ENCODE measurements around the gene HOXC11. TPM values are rescaled to one million over a fixed set of nuclear protein-coding genes. Genes with fewer than 3 reads are reported as not detected.

The HOXC11 gene
- total RNA-seq, 3 donors from 2014 or later (not counting 1 experiment from before 2014, with no cell fraction given): not detected

DNA sequence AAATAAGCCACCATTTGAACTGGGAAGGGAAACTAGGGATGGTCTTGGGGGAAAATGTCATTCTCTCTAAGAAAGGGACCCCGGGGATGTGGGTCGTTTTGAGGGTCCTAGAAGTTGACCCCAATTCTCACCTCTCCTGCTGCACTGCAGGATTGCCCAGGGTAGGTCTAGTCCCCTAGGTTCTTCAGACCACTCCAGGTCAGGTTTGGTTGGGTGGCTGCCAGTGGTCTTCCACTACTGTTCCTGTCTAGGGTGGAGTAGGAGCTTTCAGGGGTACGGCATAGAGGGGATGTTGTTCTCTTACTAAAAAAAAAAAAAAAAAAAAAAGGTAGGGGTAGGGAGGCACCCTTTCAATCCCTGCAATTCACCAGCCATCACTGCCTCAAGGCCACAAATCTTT is 43.1 kb downstream of the HOXC11 start:
- Histone ChIP-seq H3K36me3 (ENCODE audit: control insufficient read depth, insufficient read depth, low read length) (no peaks in the 10 kb centered on the region), H3K4me3 (ENCODE audit: low read length) (no peak overlapping the region), H3K4me1 (ENCODE audit: control insufficient read depth, insufficient read depth, low read length) (peaks cover 33% of the 10 kb centered on the region), H3K27me3 (ENCODE audit: control insufficient read depth, insufficient read depth, low read length) (peaks cover 61% of the 10 kb centered on the region), H3K9me3 (ENCODE audit: control insufficient read depth, insufficient read depth, low read length) (no peaks in the 10 kb centered on the region), H3K27ac (ENCODE audit: low read length) (no peak overlapping the region)
- DNase-seq (no peak), ATAC-seq (no peak)
- Mint-ChIP-seq H3K27me3 (ENCODE audit: low read depth in 2 of 2) (peaks cover 45 to 55% of the 10 kb centered on the region in 2 donors), H3K36me3 (no peaks in the 10 kb centered on the region), H3K4me3 (peak overlapping the region; percentile 40), H3K27ac (no peak overlapping the region), H3K4me1 (peaks cover 20 to 44% of the 10 kb centered on the region in 2 donors), H3K9me3 (no peaks in the 10 kb centered on the region)
- TF ChIP-seq, protein P1, sequence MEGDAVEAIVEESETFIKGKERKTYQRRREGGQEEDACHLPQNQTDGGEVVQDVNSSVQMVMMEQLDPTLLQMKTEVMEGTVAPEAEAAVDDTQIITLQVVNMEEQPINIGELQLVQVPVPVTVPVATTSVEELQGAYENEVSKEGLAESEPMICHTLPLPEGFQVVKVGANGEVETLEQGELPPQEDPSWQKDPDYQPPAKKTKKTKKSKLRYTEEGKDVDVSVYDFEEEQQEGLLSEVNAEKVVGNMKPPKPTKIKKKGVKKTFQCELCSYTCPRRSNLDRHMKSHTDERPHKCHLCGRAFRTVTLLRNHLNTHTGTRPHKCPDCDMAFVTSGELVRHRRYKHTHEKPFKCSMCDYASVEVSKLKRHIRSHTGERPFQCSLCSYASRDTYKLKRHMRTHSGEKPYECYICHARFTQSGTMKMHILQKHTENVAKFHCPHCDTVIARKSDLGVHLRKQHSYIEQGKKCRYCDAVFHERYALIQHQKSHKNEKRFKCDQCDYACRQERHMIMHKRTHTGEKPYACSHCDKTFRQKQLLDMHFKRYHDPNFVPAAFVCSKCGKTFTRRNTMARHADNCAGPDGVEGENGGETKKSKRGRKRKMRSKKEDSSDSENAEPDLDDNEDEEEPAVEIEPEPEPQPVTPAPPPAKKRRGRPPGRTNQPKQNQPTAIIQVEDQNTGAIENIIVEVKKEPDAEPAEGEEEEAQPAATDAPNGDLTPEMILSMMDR (IDR thresholded peaks at IDR 0.05): no peak
- intact Hi-C loops (cut with micrococcal nuclease): loop anchor here (2.0 to 10.0 kb wide), 2 partner anchors 17 to 269 kb away; partner anchors contain the start of genes CBX5, HNRNPA1 and HOXC5
- 17% methylated on average over 2 of the region's 3 CpGs for WGBS (ENCODE audit: insufficient coverage)

DNA sequence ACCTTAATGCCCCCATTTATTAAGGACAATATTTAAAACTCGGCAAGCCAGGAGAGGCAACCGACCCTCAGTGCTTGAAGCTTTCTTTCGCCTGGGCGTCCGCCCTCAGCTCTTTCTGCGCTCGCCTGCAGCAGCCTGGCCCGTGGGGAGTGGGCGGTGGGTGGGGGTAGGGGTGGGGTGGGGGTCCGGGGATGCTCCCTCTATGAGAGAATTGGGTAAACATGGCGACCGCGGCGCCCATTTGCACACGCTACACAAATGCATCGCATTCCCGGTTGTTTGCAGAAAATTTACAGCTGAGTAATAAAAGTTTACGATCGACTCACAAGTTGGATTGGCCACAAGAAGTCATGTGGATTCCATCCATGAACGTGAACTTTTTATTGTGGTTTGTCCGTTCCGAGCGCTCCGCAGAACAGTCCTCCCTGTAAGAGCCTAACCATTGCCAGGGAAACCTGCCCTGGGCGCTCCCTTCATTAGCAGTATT is 43.6 kb downstream of the HOXC11 start:
- ATAC-seq (no peak), DNase-seq (no peak)
- Histone ChIP-seq H3K9me3 (ENCODE audit: control insufficient read depth, insufficient read depth, low read length) (no peaks in the 10 kb centered on the region), H3K27me3 (ENCODE audit: control insufficient read depth, insufficient read depth, low read length) (peaks cover 57% of the 10 kb centered on the region), H3K4me3 (ENCODE audit: low read length) (no peak overlapping the region), H3K27ac (ENCODE audit: low read length) (no peak overlapping the region), H3K4me1 (ENCODE audit: control insufficient read depth, insufficient read depth, low read length) (peaks cover 33% of the 10 kb centered on the region), H3K36me3 (ENCODE audit: control insufficient read depth, insufficient read depth, low read length) (no peaks in the 10 kb centered on the region)
- TF ChIP-seq, protein P1 (IDR thresholded peaks at IDR 0.05): no peak
- 7% methylated on average over 21 of the region's 25 CpGs for WGBS (ENCODE audit: insufficient coverage)
- no peaks in the 10 kb centered on the region for H3K9me3 Mint-ChIP-seq
- H3K4me3 Mint-ChIP-seq: peak overlapping the region; percentile 40
- H3K27me3 Mint-ChIP-seq (ENCODE audit: low read depth in 2 of 2): peaks cover 45 to 56% of the 10 kb centered on the region in 2 donors
- peaks cover 16 to 39% of the 10 kb centered on the region in 2 donors for H3K4me1 Mint-ChIP-seq
- H3K27ac Mint-ChIP-seq: no peak overlapping the region
- no peaks in the 10 kb centered on the region for H3K36me3 Mint-ChIP-seq
- intact Hi-C loops (cut with micrococcal nuclease): loop anchor here (2.0 to 10.0 kb wide), 2 partner anchors 16 to 268 kb away; partner anchors contain the start of genes CBX5, HNRNPA1 and HOXC5

DNA sequence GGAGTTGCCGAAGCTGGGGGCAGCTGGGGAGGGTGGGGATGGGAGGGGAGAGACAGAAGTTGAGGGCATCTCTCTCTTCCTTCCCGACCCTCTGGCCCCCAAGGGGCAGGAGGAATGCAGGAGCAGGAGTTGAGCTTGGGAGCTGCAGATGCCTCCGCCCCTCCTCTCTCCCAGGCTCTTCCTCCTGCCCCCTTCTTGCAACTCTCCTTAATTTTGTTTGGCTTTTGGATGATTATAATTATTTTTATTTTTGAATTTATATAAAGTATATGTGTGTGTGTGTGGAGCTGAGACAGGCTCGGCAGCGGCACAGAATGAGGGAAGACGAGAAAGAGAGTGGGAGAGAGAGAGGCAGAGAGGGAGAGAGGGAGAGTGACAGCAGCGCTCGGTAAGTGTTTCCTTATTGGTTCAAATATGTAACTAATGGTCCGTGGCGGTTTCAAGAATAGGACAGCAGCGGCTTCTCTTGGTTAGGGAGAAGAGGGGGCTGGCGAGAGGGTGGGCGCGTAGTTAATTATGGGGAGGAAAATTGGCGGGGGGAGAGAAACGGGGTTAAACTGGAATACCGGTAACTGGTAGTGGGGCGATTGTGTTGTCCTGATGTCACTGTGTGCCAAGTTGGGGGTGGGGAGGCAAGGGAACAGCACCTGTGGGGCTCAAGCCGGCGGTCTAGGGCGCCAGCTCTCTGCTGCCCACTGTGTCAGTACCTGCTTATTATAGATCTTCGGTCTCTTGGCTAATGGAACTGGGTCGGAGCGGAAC is 44.3 kb downstream of the HOXC11 start:
- no peaks in the 10 kb centered on the region for H3K9me3 ChIP-seq (ENCODE audit: control insufficient read depth, insufficient read depth, low read length)
- Mint-ChIP-seq H3K36me3 (no peaks in the 10 kb centered on the region), H3K4me1 (peaks cover 14 to 37% of the 10 kb centered on the region in 2 donors), H3K4me3 (peak overlapping the region; percentile 81), H3K9me3 (no peaks in the 10 kb centered on the region), H3K27ac (peak overlapping the region; percentile 23 to 89), H3K27me3 (ENCODE audit: low read depth in 2 of 2) (peaks cover 43 to 56% of the 10 kb centered on the region in 2 donors)
- ATAC-seq: peak; percentile 40 to 46 (median 43)
- H3K27me3 ChIP-seq (ENCODE audit: control insufficient read depth, insufficient read depth, low read length): peaks cover 55% of the 10 kb centered on the region
- H3K36me3 ChIP-seq (ENCODE audit: control insufficient read depth, insufficient read depth, low read length): no peaks in the 10 kb centered on the region
- intact Hi-C loops (cut with micrococcal nuclease): loop anchor here (2.0 to 10.0 kb wide), 2 partner anchors 16 to 268 kb away; partner anchors contain the start of genes CBX5, HNRNPA1 and HOXC5
- TF ChIP-seq, protein P1 (IDR thresholded peaks at IDR 0.05): no peak
- peaks cover 33% of the 10 kb centered on the region for H3K4me1 ChIP-seq (ENCODE audit: control insufficient read depth, insufficient read depth, low read length)
- WGBS (ENCODE audit: insufficient coverage): 5% methylated on average over 23 of the region's 24 CpGs
- H3K4me3 ChIP-seq (ENCODE audit: low read length): peak overlapping the region; percentile 55
- peak overlapping the region; percentile 26 for H3K27ac ChIP-seq (ENCODE audit: low read length)
- DNase-seq: peak in 1 of 2 donors; percentile 26

Measured in natural killer cell (primary cell).